A549 (cell line): ENCODE measurements around the gene APC.

Experiments
- EP300 ChIP-seq, 2 experiments: fragments of >200 bp; sonication (Bioruptor Twin); formaldehyde crosslinking; IDR thresholded peaks; 2 replicates in 1 of 2; 3 replicates in 1 of 2; pipeline ENCODE4 v1.6.1; 2016 to 2017
- HDAC2 ChIP-seq: fragments of 200-600 bp; sonication (generic); IDR thresholded peaks from 2 replicates; pipeline ENCODE4 v1.6.1; 2016
- RFX5 ChIP-seq: fragments of 450-650 bp; IDR thresholded peaks from 2 replicates; pipeline ENCODE4 v1.7.1; 2014; ENCODE audit warnings: antibody characterized with exemption, mild to moderate bottlenecking, moderate library complexity

DNA sequence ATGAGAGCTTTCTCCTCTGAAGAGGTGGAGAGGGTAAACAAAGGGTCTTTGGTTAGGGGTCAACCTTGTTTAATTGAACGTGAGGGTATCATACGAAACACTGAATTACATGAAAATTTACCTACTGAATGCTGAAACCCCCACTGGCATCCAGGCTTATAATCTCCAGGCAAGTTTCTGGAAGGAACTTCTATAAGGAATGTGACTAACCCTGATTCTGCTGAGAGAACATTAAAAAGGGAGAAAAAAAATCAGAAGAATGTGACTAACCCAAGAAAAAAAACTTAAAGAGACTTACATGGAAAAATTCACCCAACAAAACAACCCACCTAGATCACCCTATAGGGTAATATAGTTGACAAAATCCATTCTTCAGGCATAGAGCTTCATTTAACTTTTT is 55.5 kb downstream of the APC start:
- TF ChIP-seq RFX5 = no peak
- no peak for TF ChIP-seq EP300 (IDR thresholded peaks at IDR 0.05)
- TF ChIP-seq HDAC2 = no peak
